ENCODE data around the gene RASGRF1.

RASGRF1 gene

DNA sequence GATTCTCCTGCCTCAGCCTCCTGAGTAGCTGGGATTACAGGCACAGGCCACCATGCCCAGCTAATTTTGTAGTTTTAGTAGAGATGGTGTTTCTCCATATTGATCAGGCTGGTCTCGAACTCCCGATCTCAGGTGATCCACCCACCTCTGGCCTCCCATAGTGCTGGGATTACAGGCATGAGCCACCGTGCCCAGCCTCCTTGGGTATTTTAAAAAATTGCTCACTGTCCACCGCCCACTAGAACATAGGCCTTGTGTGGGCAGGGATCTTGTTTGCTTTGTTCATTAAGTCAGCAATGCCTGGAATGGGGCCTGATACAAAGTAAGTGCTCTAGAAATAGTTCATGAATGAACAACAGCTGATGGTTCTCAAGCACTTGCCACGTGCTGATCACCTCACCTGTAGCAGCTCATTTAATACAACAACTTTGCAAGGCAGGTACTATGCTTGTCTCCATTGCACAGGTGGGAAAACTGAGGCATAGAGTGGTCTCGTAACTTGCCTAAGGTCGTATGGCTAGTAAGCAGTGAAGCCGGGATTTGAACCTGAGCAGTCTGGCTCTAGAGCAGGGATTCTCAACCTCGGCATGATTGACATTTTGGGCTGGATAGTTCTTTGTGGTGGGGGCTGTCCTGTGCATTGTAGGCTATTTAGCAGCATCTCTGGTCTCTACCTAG lies 133.0 kb downstream of the RASGRF1 start:
- no peak for DNase-seq (ENCODE audit: low spot score)

DNA sequence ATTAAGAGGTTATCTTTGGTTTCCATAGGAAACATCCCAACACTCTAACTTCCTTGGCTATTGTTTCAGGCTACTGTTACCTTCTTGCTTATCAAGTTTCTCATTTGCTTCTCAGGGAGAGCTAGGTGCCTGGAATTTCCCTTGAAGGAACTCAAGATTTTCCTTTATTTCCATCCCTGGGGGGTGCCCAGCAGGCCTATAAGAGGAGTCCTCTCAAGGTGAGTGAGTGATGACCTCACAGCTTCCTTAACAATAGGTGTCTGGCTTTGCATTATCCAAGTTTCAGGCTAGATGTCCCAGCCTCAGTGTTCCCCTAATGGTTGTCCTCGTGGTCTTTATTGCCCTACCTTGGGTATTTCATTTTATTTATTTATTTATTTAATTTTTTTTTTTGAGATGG lies 133.6 kb downstream of the RASGRF1 start:
- DNase-seq (ENCODE audit: low spot score): no peak

DNA sequence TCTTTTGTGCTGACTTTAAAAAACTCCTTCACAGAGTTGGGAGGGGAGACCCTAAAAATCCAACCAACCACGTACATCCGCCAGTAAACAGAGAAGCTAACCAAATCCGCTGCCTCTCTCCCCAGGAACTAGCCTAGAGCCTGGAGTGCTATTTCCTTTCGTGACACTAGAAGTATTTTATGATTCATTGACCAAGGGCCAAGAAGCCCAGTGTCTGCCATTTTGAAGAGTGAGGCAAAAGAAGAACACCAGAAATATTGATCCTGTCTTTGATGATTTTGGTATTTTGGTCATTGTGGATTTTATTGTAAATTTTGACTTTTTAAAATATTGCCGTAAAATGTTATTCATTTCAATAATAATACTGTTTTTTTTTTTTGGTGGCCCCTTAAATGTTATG lies 135.2 kb downstream of the RASGRF1 start:
- DNase-seq (ENCODE audit: low spot score): no peak

DNA sequence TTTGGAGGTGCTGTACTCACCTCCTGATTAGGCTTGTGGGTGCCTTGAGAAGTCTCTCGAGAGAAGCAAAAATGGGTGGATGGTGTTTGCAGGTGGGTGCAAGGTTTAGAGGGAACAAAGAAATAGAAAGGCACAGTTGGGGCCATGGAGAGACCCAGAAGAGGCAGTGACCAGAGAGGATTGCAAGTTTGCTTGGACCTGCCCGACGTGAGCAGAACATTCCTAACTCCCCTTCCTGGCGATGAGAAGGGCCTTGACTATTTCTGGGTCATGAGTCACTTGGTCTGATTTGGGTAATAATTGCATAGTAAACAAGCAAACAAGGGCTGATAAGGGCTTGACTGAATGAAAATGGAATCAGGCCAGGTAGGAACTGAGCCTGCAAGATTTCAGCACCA lies 138.7 kb downstream of the RASGRF1 start:
- no peak for DNase-seq (ENCODE audit: low spot score)

DNA sequence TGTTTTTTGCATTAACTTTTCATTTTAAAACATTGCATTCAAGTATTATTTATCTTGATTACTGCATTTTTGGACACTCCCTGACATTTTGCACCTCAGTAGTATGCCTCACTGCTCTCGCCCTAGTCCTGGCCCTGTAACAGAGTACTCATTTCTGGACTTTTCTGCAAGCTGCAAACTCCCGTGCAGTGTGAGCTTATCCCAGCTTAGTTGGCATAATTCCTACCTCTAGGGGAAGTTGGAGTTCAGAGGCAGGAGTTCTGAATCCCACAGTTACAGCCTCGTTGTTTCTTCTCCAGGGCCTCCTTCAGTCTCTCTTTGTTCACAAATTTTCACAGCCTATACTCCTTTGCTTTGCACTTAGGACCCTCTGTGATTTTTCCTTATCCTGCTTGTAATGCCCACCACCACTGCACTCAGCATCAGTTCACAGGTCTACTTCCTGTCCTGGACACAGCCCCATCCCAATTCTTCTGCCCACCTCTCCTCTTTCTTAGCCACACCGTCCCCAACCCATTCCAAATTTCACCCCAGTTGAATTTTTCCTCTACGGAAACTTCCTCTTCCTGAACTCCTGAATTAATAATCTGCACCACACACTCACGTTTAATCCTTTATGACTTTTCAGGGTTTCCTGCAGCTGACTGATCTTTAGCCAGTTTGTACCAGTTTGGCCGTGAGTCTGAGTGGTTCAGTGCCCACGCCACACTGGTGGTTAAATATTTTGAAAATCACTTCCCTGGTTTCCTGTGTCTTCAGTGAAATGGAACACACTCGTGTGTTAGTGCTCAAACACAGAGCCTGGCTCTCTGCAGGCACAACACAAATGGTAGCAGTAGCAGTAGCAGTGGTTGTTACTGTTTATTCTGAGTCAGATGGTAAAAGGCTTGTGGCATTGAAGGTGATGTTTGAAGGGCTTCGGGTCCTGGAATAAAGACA lies 139.4 kb downstream of the RASGRF1 start:
- DNase-seq (ENCODE audit: low spot score): no peak

DNA sequence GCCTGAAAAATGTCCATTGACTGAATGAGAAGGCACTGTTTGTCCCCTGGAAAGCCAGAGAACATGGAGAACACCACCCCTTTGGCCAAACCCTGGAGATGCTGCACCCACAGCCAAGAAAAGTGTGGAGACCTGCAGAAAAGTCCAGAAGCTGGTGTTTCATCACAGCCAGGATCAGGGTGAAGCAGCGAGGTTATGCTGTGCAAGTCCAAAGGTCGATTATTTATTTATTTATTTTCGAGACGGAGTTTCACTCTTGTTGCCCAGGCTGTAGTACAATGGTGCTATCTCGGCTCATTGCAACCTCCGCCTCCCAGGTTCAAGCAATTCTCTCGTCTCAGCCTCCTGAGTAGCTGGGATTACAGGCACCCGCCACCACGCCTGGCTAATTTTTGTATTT lies 140.2 kb downstream of the RASGRF1 start:
- DNase-seq (ENCODE audit: low spot score): no peak

DNA sequence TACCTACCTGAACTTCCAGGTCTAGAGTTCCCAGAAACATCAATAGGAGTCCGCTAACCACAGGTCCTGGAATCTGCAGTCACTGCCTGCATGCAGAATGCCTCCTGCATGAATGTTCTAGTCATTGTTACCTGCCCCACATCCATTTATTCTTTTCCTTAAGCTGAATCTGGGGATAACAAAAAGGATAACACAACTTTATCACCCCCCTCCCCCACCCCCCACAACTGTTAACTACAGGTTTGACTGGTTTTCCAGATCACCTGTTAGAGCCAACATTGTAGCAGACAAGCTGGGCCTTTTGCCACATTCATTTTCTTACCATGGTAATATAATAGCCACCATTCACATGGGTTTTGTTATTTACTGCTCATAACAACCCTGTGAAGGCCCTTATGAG lies 141.1 kb downstream of the RASGRF1 start:
- no peak for DNase-seq (ENCODE audit: low spot score)

DNA sequence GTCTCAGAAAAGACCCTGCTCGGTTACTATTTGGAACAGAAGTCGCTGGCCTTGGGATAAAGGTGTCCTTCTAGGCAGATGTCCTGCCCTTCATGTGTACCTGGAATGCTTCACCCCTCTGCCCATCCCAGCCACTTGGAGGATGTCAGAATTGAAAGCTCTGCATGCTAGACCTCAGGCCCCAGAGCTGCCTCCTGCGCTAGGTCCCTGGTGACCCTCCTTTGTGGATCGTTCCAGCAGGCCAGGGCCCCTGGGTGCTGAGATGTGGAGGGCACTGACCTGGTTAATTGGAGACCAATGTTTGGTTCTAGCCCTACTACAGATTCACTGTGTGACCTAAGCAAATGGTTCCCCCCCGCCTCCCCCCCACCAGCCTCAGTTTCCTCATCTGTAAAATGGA lies 143.1 kb downstream of the RASGRF1 start:
- no peak for DNase-seq (ENCODE audit: low spot score)

DNA sequence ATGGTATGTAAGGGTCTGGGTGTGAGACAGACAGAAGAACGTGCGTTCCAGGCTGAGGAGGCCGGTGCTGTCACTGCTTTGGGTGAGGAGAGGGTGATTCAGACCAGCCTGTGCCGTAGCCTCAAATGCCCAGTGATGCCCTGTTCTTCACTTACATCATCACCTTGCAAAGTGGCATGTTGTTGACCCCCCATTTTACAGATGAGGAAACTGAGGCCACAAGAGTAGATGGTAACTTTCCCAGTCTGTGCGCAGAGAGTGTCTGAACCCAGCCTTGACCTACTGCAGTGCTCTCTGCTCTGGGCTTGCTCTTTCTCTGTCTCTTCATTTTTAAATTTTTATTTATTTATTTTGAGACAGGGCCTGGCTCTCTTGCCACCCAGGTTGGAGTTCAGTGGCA lies 144.1 kb downstream of the RASGRF1 start:
- DNase-seq (ENCODE audit: low spot score): no peak

DNA sequence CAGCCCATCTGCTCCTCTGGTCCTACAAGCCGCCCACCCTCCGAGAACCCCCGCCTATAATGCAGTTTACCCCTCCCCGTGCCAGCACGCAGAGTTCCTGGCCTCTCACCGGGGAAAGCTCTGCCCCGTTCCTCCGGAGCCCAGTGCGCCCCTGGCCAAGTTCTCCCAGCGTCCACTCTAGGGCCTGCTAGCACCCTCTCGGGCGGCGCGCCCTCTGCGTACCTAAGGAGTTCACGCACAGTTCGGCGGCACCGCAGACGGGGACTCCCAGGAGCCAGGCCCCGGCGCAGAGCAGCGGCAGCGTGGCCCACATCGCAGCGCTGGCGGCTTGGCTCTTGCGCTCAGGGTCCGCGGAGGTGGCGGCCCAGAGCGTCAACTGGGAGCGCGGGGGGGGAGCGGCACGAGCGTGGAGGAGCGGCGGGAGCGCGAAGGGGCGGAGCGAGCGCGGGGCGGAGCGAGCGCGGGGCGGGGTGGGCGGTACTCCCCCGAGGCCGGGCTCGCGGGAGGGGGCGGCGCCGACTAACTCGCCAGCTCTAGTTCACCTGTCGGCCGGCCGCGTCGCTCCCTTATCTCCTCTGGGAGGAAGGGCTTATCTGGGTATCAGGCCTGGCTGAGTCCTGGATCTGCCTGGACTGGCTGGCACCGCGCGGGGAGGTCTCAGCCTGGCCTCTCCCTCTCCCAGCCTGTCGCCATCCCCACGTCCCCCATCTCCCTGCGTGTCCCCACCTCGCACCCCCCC lies 145.7 kb downstream of the RASGRF1 start, which contains the start of gene CTSH:
TSS of gene CTSH (minus strand) at position 378 of the 739 bp plus-strand sequence. CDS start at position 313, 65 bp downstream.
- peak; percentile 45 for DNase-seq (ENCODE audit: low spot score)

DNA sequence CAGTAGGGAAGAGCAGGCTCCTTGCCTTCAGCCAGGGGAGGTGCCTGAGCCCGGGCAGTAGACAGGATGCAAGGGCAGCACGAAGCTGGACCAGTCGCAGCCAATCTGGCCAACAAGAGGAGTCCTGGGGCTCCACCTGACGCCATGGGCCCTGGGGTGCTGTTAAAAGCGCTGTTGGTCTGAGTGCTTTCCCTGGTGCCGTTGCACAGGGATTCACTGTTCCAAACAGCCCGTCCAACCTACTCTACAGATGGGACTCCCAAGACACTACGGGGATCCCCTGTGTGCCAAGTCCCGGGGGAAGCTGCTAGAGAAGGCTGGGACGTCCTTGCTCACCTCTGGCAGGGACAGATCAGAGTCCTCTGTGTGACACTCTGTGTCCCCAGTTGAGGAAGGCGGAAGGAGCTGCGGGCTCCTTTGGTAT lies 146.4 kb downstream of the RASGRF1 start:
- no peak for DNase-seq (ENCODE audit: low spot score)

DNA sequence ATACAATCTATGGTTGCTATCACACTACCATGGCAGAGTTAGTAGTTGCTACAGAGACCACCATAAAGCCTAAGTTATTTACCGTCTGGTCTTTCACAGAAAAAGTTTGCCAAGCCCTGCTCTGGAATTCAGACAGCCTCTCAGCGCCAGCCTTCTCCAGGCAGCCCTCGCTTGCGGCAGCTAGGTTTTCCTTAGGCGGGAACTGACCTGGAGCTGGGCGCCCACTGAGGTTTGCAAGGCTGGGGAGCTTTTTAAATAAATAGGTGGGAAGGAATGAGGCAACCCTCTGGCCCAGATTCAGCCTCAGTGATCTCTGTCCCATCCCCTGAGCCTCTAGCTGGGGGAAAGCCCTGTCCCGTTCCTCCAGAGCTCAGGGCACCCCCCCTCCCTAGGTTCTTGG lies 146.9 kb downstream of the RASGRF1 start:
- no peak for DNase-seq (ENCODE audit: low spot score)

DNA sequence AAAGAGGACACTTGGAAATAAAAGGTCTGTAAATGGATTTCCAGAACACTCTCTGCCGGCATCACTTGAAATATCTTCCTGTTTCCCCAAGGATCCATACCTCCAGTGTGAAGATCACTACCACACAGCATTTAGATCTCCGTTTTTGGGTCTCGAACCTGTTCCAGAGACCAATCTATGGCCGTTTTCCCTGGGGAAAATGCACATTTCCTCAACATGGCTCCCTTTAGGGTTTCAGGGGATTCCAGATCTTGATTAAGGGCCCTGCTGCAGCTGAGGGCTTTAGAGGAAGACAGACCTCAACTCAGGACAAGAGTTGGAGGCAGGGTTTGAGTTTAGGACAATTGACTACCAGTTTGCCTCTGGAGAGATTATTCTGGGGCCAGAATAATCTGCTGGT lies 147.8 kb downstream of the RASGRF1 start:
- DNase-seq (ENCODE audit: low spot score): no peak

DNA sequence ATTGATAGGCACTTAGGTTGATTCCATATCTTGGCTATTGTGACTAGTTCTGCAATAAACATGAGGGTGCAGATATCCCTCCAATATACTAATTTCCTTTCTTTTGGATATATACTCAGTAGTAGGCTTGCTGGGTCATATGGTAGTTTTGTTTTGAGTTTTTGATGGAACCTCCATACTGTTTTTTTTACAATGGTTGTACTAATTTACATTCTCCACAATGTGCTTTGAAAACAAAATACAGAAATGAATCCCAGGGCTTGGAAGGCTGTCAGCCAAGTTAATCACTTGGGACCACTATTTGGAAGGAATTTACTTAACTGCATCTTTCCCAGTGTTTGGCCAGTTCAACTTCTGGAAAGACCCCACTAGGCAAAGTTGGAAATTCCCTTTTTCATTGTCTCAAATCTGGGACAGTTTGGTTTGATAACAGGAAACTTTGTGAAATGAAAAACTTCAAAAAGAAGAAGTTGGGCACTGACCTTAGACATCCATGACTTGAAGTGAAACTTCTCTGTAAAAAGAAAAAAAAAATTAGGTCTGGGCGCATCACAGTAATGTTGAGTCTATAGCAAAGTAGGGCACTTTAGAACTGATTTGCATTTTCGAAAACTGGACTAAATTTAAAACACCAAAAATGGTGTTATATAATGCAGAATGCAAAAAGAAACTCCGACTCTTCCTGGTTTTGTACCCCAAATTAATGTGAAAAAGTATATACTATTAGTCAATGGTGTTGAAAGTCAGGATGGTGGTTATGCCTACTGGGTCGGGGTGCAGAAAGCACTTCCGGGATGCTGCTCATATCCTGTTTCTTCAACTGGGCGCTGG lies 151.7 kb downstream of the RASGRF1 start:
- peak; percentile 45 for DNase-seq (ENCODE audit: low spot score)

DNA sequence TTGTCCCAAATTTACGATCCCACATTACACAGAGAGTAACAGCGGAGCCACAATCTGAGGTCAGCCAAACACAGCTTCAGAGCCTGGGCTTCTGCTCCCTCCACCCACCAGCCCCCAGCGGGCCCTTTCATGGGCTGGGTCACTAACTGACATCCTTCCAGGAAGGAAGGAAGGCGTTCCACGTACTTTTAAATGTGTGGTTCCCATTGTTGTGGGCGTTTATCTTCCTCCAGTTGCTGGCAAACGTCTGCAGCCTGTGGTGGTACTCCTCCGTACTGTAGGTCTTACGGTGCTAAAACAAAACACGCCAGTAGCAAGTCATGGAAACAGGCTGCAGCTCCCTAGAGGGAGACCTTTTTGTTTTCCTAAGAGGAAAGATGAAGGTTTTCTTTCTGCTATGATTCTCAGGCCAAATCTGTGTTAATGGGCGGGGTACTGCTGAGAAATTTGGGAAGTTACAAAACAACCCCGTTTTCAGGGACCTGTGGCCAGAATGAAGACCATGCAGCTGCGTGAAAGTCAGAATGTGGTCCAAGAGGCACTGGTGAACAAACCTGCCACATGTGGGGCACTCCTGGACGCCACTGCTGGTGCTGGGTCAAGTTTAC lies 153.3 kb downstream of the RASGRF1 start:
- DNase-seq (ENCODE audit: low spot score): no peak

DNA sequence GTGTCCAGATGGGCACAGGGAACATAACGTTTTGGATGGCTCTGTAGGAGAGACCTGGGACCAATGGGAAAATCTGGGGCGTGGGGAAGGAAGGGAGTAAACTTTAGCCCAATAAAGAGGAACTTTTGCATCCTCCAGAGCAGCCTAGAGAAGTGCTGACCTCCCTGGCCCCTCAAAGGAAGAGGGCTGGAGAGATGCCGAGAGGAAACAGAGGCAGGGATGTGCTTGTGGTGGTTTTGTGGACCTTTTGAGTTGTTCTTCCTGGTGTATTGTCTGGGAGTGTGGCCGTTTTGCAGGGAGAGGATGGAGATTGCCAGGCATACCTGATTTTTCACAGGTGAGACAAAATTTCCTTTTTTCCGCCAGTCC lies 155.9 kb downstream of the RASGRF1 start:
- no peak for DNase-seq (ENCODE audit: low spot score)

DNA sequence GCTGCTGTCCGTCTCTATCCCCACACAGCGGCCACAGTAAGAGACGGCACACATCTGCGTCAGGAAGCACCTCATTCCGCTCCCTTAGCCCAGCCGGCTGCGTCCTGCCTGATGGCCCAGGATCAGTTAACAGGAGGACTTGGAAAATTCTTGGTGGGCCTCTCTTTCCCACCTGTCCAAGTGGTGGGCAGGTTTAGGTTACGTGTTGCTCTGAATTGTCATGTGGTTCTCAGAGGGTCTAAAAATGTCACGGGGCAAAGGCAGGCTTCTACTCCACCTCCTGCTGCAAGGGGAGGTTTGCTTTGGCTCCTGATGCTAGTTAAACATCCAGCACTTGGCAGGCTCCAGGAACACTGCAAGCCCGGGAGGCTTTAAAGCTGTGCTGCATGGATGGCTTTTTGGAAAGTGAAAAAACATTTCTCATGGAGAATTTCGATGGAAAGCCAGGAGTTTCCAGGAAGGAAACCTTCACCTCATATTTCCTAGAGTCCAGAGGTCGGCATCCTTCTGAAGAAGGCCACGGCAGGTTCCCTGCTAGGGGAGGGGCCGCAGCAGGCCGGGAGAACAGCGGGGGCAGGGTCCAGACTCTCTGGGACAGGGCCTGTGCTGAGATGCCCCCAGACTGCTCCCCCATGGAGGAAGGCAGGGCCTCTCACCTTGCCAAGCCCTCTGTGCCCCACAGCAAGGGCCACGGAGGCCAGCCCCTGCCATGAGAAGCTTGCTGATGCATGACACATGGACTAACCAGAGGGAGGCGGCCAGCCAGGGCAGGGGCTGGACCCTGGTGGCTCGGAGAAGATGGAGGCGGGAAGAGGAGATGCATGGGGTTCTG lies 156.5 kb downstream of the RASGRF1 start:
- no peak for DNase-seq (ENCODE audit: low spot score)

DNA sequence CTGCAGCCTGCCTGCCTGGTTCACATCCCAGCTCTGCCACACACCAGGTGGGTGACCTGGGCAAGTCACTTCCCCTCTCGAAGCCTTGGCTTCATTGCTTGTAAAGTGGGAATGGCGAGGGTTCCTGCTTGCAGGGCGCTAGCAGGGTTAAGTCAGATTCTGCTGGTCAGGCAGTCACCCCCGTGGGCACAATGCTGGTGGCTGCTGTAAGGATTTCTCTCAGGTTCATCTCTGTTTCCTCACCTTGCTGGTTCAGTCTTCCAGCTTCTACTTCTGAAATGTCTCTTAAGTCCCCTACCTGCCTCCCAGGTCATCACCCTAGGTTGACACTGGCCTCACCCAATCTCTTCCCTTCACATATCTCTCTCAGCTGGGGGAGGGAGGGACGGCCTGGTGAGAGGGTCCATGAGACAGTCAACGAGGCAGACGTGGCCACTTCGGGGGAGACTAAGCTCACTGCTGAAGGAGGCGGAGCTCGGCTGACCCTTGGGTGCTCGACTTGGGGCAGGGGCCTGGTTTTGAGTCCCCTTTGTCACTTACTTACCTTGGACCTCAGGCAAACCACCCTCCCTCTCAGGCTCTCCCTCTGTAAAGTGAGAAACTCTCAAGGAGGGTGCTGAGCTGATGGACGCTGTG lies 157.3 kb downstream of the RASGRF1 start:
- no peak for DNase-seq (ENCODE audit: low spot score)

DNA sequence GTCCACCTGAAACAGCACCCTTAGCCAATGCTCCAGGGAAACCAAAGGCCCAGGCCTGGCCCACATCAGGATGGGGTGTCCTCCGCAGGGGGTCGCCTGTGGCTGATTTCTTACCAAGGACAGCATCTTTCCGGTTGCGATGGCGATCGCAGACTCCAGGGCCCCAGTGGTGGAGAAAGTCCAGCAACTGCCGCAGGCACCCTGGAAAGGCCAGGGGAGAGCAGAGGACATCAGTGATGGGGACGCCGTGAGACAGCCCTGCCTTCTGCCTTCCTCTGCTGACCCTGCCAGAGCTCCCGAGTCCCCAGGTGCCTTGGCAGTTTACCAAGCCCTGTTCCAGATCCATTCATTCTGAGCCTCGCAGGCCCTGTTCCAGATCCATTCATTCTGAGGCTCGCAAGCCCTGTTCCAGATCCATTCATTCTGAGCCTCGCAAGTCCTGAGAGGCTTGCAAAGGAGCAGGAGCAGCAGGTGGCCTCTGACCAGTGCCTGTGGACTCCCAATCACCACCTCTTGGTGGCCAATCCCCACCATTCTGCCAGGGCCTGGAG lies 158.2 kb downstream of the RASGRF1 start:
- DNase-seq (ENCODE audit: low spot score): no peak
